DOHH2 (cell line): ENCODE results near the gene NSMF.

Source experiments
- H3F3A ChIP-seq: fragments of 200-600 bp; sonication (generic), shearing (Covaris generic); 2 replicates; pipeline ENCODE4 v1.6.0; 2016; ENCODE audit warnings: antibody characterized with exemption, mild to moderate bottlenecking; ENCODE audit not compliant: control insufficient read depth, insufficient read depth
- H3K27ac ChIP-seq: fragments of 200-600 bp; sonication (generic); 2 replicates; pipeline ENCODE4 v1.5.1; 2014; ENCODE audit warnings: low read depth, mild to moderate bottlenecking, low read length, moderate library complexity
- H3K27me3 ChIP-seq: fragments of 200-600 bp; sonication (generic); 2 replicates; pipeline ENCODE4 v1.6.1; 2014; ENCODE audit warnings: mild to moderate bottlenecking, low read length, mixed read lengths; ENCODE audit not compliant: control insufficient read depth
- H3K36me3 ChIP-seq: fragments of 200-600 bp; sonication (generic); 2 replicates; pipeline ENCODE4 v1.6.1; 2014; ENCODE audit warnings: mild to moderate bottlenecking, low read length, moderate library complexity, mixed read lengths; ENCODE audit not compliant: control insufficient read depth
- H3K4me1 ChIP-seq: fragments of 200-600 bp; sonication (generic); 2 replicates; pipeline ENCODE4 v1.6.1; 2014; ENCODE audit warnings: mild to moderate bottlenecking, low read length, mixed read lengths; ENCODE audit not compliant: control insufficient read depth
- H3K4me2 ChIP-seq: fragments of 200-600 bp; sonication (generic); 2 replicates; pipeline ENCODE4 v1.6.0; 2014; ENCODE audit warnings: mild to moderate bottlenecking, low read length, moderate library complexity
- H3K4me3 ChIP-seq: fragments of 200-600 bp; sonication (generic); 2 replicates; pipeline ENCODE4 v1.5.1; 2014; ENCODE audit warnings: mild to moderate bottlenecking, low read length, mixed read lengths
- H3K79me2 ChIP-seq: fragments of 200-600 bp; sonication (generic); 2 replicates; pipeline ENCODE4 v1.6.1; 2014; ENCODE audit warnings: mild to moderate bottlenecking, low read length, mixed read lengths; ENCODE audit not compliant: control insufficient read depth
- H3K9me2 ChIP-seq: fragments of 200-600 bp; sonication (generic); replicated peaks from 2 replicates; pipeline ENCODE4 v1.6.1; 2014; ENCODE audit warnings: mild to moderate bottlenecking, low read length, mixed read lengths; ENCODE audit not compliant: control insufficient read depth
- H3K9me3 ChIP-seq: fragments of 200-600 bp; sonication (generic); 2 replicates; pipeline ENCODE4 v1.6.1; 2014; ENCODE audit warnings: antibody characterized with exemption, low read length, mixed read lengths; ENCODE audit not compliant: control insufficient read depth, insufficient read depth
- H4K20me1 ChIP-seq: fragments of 200-600 bp; sonication (generic); 2 replicates; pipeline ENCODE4 v1.6.0; 2014; ENCODE audit warnings: low read depth, mild to moderate bottlenecking, antibody characterized with exemption, low read length, moderate library complexity; ENCODE audit not compliant: control insufficient read depth, insufficient read depth
- CTCF ChIP-seq: fragments of 200-600 bp; sonication (generic); IDR thresholded peaks from one replicate; pipeline ENCODE4 v1.5.1; 2014; ENCODE audit warnings: antibody characterized with exemption, mild to moderate bottlenecking, low read depth, low read length; ENCODE audit not compliant: poor library complexity, severe bottlenecking
- EZH2phosphoT487 ChIP-seq: fragments of 200-600 bp; sonication (generic); IDR thresholded peaks from 2 replicates; pipeline ENCODE4 v1.6.1; 2017; ENCODE audit warnings: borderline replicate concordance, mild to moderate bottlenecking, antibody characterized with exemption, low read length, moderate library complexity, mixed read lengths

The NSMF gene

GRCh38 chr9:137498720-137499150 lies 39.6 kb upstream of the NSMF start:
- Histone ChIP-seq H3K79me2 (no peaks in the 10 kb centered on the region), H4K20me1 (no peaks in the 10 kb centered on the region), H3K4me1 (no peaks in the 10 kb centered on the region), H3F3A (peaks cover 1% of the 10 kb centered on the region; the same call in 1 of the 2 replicates), H3K4me3 (no peak overlapping the region), H3K9me3 (no peaks in the 10 kb centered on the region), H3K27ac (no peak overlapping the region), H3K27me3 (no peaks in the 10 kb centered on the region), H3K9me2 (no peaks in the 10 kb centered on the region), H3K36me3 (no peaks in the 10 kb centered on the region), H3K4me2 (no peak overlapping the region)
- no peak for TF ChIP-seq CTCF
- TF ChIP-seq EZH2phosphoT487: no peak

- TF ChIP-seq EZH2phosphoT487 (no peak), CTCF (no peak)
- no peaks in the 10 kb centered on the region for H3K9me3 ChIP-seq
- no peaks in the 10 kb centered on the region for H4K20me1 ChIP-seq
- no peaks in the 10 kb centered on the region for H3K36me3 ChIP-seq
- H3K4me2 ChIP-seq: no peak overlapping the region
- H3K27me3 ChIP-seq: no peaks in the 10 kb centered on the region
- no peaks in the 10 kb centered on the region for H3K79me2 ChIP-seq
- H3K4me1 ChIP-seq: no peaks in the 10 kb centered on the region
- H3K27ac ChIP-seq: no peak overlapping the region
- H3K9me2 ChIP-seq: no peaks in the 10 kb centered on the region
- H3K4me3 ChIP-seq: no peak overlapping the region
- peaks cover 3% of the 10 kb centered on the region; the same call in 1 of the 2 replicates for H3F3A ChIP-seq
Measured at GRCh38 chr9:137497921-137498719, 39.0 kb upstream of the NSMF start.

GRCh38 chr9:137496601-137497375 lies 37.7 kb upstream of the NSMF start:
- TF ChIP-seq EZH2phosphoT487 (no peak), CTCF (no peak)
- Histone ChIP-seq H3K36me3 (no peaks in the 10 kb centered on the region), H3F3A (0 out of 2 replicates have a peak, but pooled peaks cover 6% of the 10 kb centered on the region), H3K79me2 (no peaks in the 10 kb centered on the region), H3K27me3 (no peaks in the 10 kb centered on the region), H3K4me1 (peaks cover 3% of the 10 kb centered on the region; the same call in 1 of the 2 replicates), H3K4me3 (no peak overlapping the region), H3K4me2 (no peak overlapping the region), H3K9me3 (no peaks in the 10 kb centered on the region), H3K27ac (no peak overlapping the region), H4K20me1 (no peaks in the 10 kb centered on the region), H3K9me2 (no peaks in the 10 kb centered on the region)
